Peyer's patch (tissue), 4 donors: Measurements from ENCODE around the gene PRR5.

Source experiments
- POLR2A ChIP-seq, 2 donors: fragments of 450-650 bp; IDR thresholded peaks; one replicate each; pipeline ENCODE4 v1.5.1; 2017; ENCODE audit warnings: antibody characterized with exemption in 2 of 2, mild to moderate bottlenecking in 2 of 2, moderate library complexity in 2 of 2
- TF ChIP-seq, protein P1 (sequence below), 6 experiments: fragments of 450-650 bp in 4 of 6; fragments of 200-600 bp in 2 of 6; sonication (generic) in 1 of 6; IDR thresholded peaks; one replicate each; pipeline ENCODE4 v1.5.1; 2017 to 2019; ENCODE audit warnings: antibody characterized with exemption in 6 of 6, mild to moderate bottlenecking in 3 of 6, moderate library complexity in 1 of 6

DNA sequence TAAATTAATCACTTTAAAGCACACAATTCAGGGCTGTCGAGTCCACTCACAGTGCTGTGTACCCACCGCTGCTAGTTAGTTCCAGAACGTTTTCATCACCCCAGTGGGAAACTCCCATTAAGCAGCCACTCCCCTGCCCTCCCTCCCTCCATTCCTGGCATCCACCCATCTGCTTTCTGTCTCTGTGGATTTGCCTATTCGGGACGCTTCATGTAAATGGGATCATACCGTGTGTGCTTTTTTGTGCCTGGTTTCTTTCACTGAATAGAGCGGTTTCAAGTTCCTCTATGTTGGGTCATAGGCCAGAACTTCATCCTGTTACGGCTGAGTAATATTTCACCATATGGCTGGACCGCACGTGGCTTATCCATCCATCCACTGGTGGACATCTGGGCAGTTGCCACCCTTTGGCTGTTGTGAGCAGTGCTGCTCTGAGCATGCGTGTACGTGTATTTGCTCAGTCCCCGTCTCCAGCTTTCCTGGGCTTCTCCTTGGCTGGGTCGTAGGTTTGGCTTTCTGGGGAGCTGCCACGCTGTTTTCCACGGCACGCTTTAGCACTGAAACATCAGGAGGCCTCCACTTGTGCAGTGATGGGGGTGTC, 80.5 kb downstream of the PRR5 start:
- no peak for TF ChIP-seq POLR2A (IDR thresholded peaks at IDR 0.05)
- TF ChIP-seq, protein P1, sequence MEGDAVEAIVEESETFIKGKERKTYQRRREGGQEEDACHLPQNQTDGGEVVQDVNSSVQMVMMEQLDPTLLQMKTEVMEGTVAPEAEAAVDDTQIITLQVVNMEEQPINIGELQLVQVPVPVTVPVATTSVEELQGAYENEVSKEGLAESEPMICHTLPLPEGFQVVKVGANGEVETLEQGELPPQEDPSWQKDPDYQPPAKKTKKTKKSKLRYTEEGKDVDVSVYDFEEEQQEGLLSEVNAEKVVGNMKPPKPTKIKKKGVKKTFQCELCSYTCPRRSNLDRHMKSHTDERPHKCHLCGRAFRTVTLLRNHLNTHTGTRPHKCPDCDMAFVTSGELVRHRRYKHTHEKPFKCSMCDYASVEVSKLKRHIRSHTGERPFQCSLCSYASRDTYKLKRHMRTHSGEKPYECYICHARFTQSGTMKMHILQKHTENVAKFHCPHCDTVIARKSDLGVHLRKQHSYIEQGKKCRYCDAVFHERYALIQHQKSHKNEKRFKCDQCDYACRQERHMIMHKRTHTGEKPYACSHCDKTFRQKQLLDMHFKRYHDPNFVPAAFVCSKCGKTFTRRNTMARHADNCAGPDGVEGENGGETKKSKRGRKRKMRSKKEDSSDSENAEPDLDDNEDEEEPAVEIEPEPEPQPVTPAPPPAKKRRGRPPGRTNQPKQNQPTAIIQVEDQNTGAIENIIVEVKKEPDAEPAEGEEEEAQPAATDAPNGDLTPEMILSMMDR (IDR thresholded peaks at IDR 0.05): no peak
